IPS-NIHi7 (cell line): Measurements from ENCODE around the gene SPATA33.
"Not testable (repeated sequence)": the region's sequence is repeated elsewhere in the genome, so short reads cannot be mapped to it uniquely, and the experiment has no call there.

Source experiments
- DNase-seq: peaks from one replicate; pipeline ENCODE4 v3.0.0; 2012; ENCODE audit warnings: mixed read lengths; ENCODE audit errors: extremely low spot score

Gene SPATA33

GRCh38 chr16:89629827-89630610, 27.6 kb upstream of the SPATA33 start:
- no peak for DNase-seq

GRCh38 chr16:89633064-89633631, 24.5 kb upstream of the SPATA33 start:
- no peak for DNase-seq

- not testable (repeated sequence) for DNase-seq
Observed at GRCh38 chr16:89634463-89635385, 22.9 kb upstream of the SPATA33 start.

- DNase-seq = no peak
Observed at GRCh38 chr16:89636663-89637062, 21.0 kb upstream of the SPATA33 start.

GRCh38 chr16:89637379-89637778, 20.3 kb upstream of the SPATA33 start:
- no peak for DNase-seq

- no peak for DNase-seq
Observed at GRCh38 chr16:89638455-89638854, 19.2 kb upstream of the SPATA33 start.

GRCh38 chr16:89639385-89639784, 18.3 kb upstream of the SPATA33 start:
- no peak for DNase-seq

- DNase-seq = no peak
Observed at GRCh38 chr16:89641458-89642119, 16.0 kb upstream of the SPATA33 start.

GRCh38 chr16:89642574-89642973, 15.1 kb upstream of the SPATA33 start:
- no peak for DNase-seq

GRCh38 chr16:89643769-89644300, 13.8 kb upstream of the SPATA33 start:
- DNase-seq = no peak

- no peak for DNase-seq
Observed at GRCh38 chr16:89645122-89645521, 12.5 kb upstream of the SPATA33 start.

GRCh38 chr16:89646270-89646669, 11.4 kb upstream of the SPATA33 start:
- DNase-seq = no peak

GRCh38 chr16:89646906-89647305, 10.7 kb upstream of the SPATA33 start:
- no peak for DNase-seq

- DNase-seq = no peak
Observed at GRCh38 chr16:89651584-89651983, 6.1 kb upstream of the SPATA33 start.

GRCh38 chr16:89653656-89654295, 3.9 kb upstream of the SPATA33 start:
- DNase-seq = no peak

- no peak for DNase-seq
Observed at GRCh38 chr16:89655062-89655643, 2.5 kb upstream of the SPATA33 start.

- DNase-seq = no peak
Observed at GRCh38 chr16:89656435-89657121, 1.1 kb upstream of the SPATA33 start.

GRCh38 chr16:89658221-89658879, 714 bp downstream of the SPATA33 start:
- peak; percentile 51 for DNase-seq

- DNase-seq = no peak
Observed at GRCh38 chr16:89660146-89660545, 2.5 kb downstream of the SPATA33 start.

- DNase-seq = no peak
Observed at GRCh38 chr16:89661215-89661614, 3.6 kb downstream of the SPATA33 start.
